Liver (tissue), 9 donors: ENCODE data around the gene DPY19L3. TPM values are rescaled to one million over a fixed set of nuclear protein-coding genes. Genes with fewer than 3 reads are reported as not detected.

ENCODE experiments used
- DNase-seq: peaks from one replicate; pipeline ENCODE4 v3.0.0-alpha.2; 2017; ENCODE audit warnings: low spot score
- H3K27ac ChIP-seq, 2 donors: one replicate each; pipeline ENCODE4 v1.7.0; 2013; ENCODE audit warnings: inconsistent platforms in 2 of 2, low read length in 2 of 2, control low read depth in 1 of 2, low read depth in 1 of 2, mild to moderate bottlenecking in 1 of 2
- H3K27me3 ChIP-seq, 4 donors: one replicate each; pipeline versions ENCODE4 v1.6.1 to v1.7.0; 2013; ENCODE audit warnings: low read length in 3 of 4, inconsistent platforms in 1 of 4, mild to moderate bottlenecking in 1 of 4, moderate library complexity in 1 of 4; ENCODE audit not compliant: control insufficient read depth in 4 of 4, insufficient read depth in 4 of 4
- H3K36me3 ChIP-seq, 4 donors: one replicate each; pipeline versions ENCODE4 v1.6.1 to v1.7.0; 2013; ENCODE audit warnings: low read length in 3 of 4, mild to moderate bottlenecking in 3 of 4, low read depth in 1 of 4, moderate library complexity in 1 of 4; ENCODE audit not compliant: control insufficient read depth in 4 of 4, insufficient read depth in 3 of 4
- H3K4me1 ChIP-seq, 4 donors: one replicate each; pipeline versions ENCODE4 v1.6.1 to v1.7.0; 2013; ENCODE audit warnings: low read length in 3 of 4, mild to moderate bottlenecking in 3 of 4, moderate library complexity in 1 of 4; ENCODE audit not compliant: control insufficient read depth in 4 of 4, insufficient read depth in 4 of 4
- H3K4me3 ChIP-seq, 3 donors: one replicate each; pipeline versions ENCODE4 v1.6.1 to v1.7.0; 2013; ENCODE audit warnings: low read length in 3 of 3, control low read depth in 1 of 3, low read depth in 1 of 3, mild to moderate bottlenecking in 1 of 3
- H3K9ac ChIP-seq, 2 donors: one replicate each; pipeline ENCODE4 v1.7.0; 2013; ENCODE audit warnings: low read length in 2 of 2, mild to moderate bottlenecking in 2 of 2, moderate library complexity in 2 of 2, control low read depth in 1 of 2, low read depth in 1 of 2
- H3K9me3 ChIP-seq, 4 donors: one replicate each; pipeline versions ENCODE4 v1.6.1 to v1.7.0; 2013; ENCODE audit warnings: low read length in 3 of 4; ENCODE audit not compliant: control insufficient read depth in 4 of 4
- EGR1 ChIP-seq, 2 donors: IDR thresholded peaks; 2 replicates each; pipeline ENCODE4 v1.6.1; 2016 to 2018; ENCODE audit warnings: antibody characterized with exemption in 2 of 2, low read depth in 2 of 2
- FOXA1 ChIP-seq: IDR thresholded peaks from 2 replicates; pipeline ENCODE4 v1.6.1; 2016; ENCODE audit warnings: antibody characterized with exemption
- FOXA2 ChIP-seq: IDR thresholded peaks from 2 replicates; pipeline ENCODE4 v1.6.1; 2016; ENCODE audit warnings: antibody characterized with exemption
- GABPA ChIP-seq, 2 donors: IDR thresholded peaks in 1 of 2; conservative IDR thresholded peaks in 1 of 2; 2 replicates each; pipeline ENCODE4 v1.6.1; 2016; ENCODE audit warnings: antibody characterized with exemption in 2 of 2, mild to moderate bottlenecking in 1 of 2, moderate library complexity in 1 of 2
- HNF4G ChIP-seq: IDR thresholded peaks from 2 replicates; pipeline ENCODE4 v1.6.1; 2016; ENCODE audit warnings: antibody characterized with exemption
- JUND ChIP-seq, 2 donors: IDR thresholded peaks; 2 replicates each; pipeline ENCODE4 v1.6.1; 2016; ENCODE audit warnings: antibody characterized with exemption in 2 of 2
- NR2F2 ChIP-seq: IDR thresholded peaks from 2 replicates; pipeline ENCODE4 v1.6.1; 2016; ENCODE audit warnings: antibody characterized with exemption
- RAD21 ChIP-seq, 2 donors: IDR thresholded peaks; 2 replicates each; pipeline ENCODE4 v1.6.1; 2016; ENCODE audit warnings: antibody characterized with exemption in 2 of 2, mild to moderate bottlenecking in 2 of 2
- RXRA ChIP-seq, 2 donors: IDR thresholded peaks; 2 replicates each; pipeline ENCODE4 v1.6.1; 2017 to 2018; ENCODE audit warnings: antibody characterized with exemption in 2 of 2, mild to moderate bottlenecking in 1 of 2
- SP1 ChIP-seq: IDR thresholded peaks from 2 replicates; pipeline ENCODE4 v1.6.1; 2018; ENCODE audit warnings: antibody characterized with exemption, mild to moderate bottlenecking
- TAF1 ChIP-seq: conservative IDR thresholded peaks from 2 replicates; pipeline ENCODE4 v1.6.1; 2016; ENCODE audit warnings: antibody characterized with exemption, mild to moderate bottlenecking
- YY1 ChIP-seq: IDR thresholded peaks from 2 replicates; pipeline ENCODE4 v1.6.1; 2016; ENCODE audit warnings: antibody characterized with exemption, mild to moderate bottlenecking
- WGBS: extraction: QIAGEN DNeasy Blood & Tissue Kit; methylation state at CpG from one replicate; pipeline ENCODE4 v1.1.7; 2013; 5-methylcytosine and 5-hydroxymethylcytosine counted together
- polyA plus RNA-seq, 2 donors: library from polyadenylated mRNA; stranded (reverse) in 1 of 2; unstranded in 1 of 2; fragments of 200-250 nt in 1 of 2; fragments of >200 nt in 1 of 2; fragmentation: Nextera tagmentation in 1 of 2; extraction: Ambion mirVana in 1 of 2; gene quantifications; one replicate each; pipeline versions ENCODE4 v1.2.1 to v1.2.3, GENCODE V29; 2013 to 2015
- total RNA-seq, 2 donors: library from RNA; depleted of rRNA; stranded (reverse); fragments of >200 nt; gene quantifications; one replicate each; pipeline ENCODE4 v1.2.3, GENCODE V29; 2014
- TF ChIP-seq, protein P1 (sequence below): IDR thresholded peaks from 2 replicates; pipeline ENCODE4 v1.6.1; 2016; ENCODE audit warnings: antibody characterized with exemption
- TF ChIP-seq, protein P2 (sequence below): IDR thresholded peaks from 2 replicates; pipeline ENCODE4 v1.6.1; 2016; ENCODE audit warnings: antibody characterized with exemption, mild to moderate bottlenecking
- TF ChIP-seq, protein P3 (sequence below): IDR thresholded peaks from 2 replicates; pipeline ENCODE4 v1.6.1; 2016; ENCODE audit warnings: antibody characterized with exemption
- TF ChIP-seq, protein P4 (sequence below): fragments of 150-350 bp; IDR thresholded peaks from 2 replicates; pipeline ENCODE4 v1.5.1; 2017; ENCODE audit warnings: improper control_type of control experiment, low read depth, low read length; ENCODE audit not compliant: missing input control
- TF ChIP-seq, protein P5 (sequence below): IDR thresholded peaks from 2 replicates; pipeline ENCODE4 v1.6.1; 2016; ENCODE audit warnings: antibody characterized with exemption
- donor health status: healthy.
- donor health status: healthy.
- donor health status: healthy.
- donor health status: healthy.
- donor health status: healthy.

The DPY19L3 gene
- total and polyA plus RNA-seq, 4 donors: 2.7 to 13.0 (median 7.4) TPM

DNA sequence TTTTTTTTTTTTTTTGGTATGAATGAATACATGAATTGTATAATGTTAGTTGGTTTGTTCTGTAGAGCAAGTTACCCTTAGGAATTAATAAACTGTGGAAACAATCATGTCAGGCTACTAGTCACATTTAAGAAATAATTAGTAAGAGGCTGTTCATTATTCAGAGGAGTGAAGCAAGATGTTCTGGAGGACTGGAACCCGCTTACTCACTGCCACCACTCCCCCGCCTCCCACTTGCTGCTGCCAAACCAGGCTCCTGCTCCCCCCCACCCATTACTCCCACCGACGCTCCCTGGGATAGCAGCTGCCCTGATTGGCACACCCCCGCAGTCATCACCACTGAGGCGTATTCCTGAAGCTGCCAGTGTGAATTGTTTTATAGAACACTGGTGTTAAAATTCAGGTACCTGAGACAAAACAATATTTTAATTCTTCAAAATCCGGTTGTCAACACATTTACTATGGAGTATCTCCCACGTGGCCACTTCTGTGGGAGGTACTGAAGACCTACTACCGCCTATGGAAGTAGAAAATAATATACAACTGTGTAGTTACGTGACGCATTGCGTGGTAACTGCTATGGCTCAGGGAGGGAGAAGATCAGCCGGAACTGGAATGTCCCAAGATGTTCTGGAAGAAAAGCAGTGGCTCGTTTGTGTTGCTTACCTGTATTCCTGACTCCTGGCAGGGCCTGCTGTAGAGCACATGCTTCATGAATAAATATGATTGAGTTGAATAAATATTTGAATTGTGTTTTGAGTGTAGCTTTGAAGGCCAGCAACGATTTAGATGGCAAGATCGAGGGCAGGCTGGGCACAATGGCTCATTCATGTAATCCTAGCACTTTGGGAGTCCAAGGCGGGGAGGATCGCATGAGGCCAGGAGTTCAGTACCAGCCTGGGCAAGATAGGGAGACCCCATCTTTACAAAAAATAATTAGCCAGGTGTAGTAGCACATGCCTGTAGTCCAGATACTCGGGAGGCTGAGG is 1.7 kb downstream of the DPY19L3 start:
- Histone ChIP-seq H3K4me3 (no peak overlapping the region), H3K27ac (no peak overlapping the region), H3K36me3 (peaks cover 3 to 19% (median 8%) of the 10 kb centered on the region in 4 donors), H3K9ac (no peak overlapping the region), H3K4me1 (peaks cover 0 to 20% (median 2%) of the 10 kb centered on the region in 4 donors), H3K27me3 (no peaks in the 10 kb centered on the region), H3K9me3 (no peaks in the 10 kb centered on the region)
- 85% methylated on average over 19 of the region's 19 CpGs for WGBS
- TF ChIP-seq, protein P1, sequence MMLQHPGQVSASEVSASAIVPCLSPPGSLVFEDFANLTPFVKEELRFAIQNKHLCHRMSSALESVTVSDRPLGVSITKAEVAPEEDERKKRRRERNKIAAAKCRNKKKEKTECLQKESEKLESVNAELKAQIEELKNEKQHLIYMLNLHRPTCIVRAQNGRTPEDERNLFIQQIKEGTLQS: no peak
- TF ChIP-seq NR2F2: no peak
- no peak for TF ChIP-seq EGR1 (IDR thresholded peaks at IDR 0.05; ENCODE audit: low read depth in 2 of 2)
- TF ChIP-seq SP1: no peak
- TF ChIP-seq, protein P2, sequence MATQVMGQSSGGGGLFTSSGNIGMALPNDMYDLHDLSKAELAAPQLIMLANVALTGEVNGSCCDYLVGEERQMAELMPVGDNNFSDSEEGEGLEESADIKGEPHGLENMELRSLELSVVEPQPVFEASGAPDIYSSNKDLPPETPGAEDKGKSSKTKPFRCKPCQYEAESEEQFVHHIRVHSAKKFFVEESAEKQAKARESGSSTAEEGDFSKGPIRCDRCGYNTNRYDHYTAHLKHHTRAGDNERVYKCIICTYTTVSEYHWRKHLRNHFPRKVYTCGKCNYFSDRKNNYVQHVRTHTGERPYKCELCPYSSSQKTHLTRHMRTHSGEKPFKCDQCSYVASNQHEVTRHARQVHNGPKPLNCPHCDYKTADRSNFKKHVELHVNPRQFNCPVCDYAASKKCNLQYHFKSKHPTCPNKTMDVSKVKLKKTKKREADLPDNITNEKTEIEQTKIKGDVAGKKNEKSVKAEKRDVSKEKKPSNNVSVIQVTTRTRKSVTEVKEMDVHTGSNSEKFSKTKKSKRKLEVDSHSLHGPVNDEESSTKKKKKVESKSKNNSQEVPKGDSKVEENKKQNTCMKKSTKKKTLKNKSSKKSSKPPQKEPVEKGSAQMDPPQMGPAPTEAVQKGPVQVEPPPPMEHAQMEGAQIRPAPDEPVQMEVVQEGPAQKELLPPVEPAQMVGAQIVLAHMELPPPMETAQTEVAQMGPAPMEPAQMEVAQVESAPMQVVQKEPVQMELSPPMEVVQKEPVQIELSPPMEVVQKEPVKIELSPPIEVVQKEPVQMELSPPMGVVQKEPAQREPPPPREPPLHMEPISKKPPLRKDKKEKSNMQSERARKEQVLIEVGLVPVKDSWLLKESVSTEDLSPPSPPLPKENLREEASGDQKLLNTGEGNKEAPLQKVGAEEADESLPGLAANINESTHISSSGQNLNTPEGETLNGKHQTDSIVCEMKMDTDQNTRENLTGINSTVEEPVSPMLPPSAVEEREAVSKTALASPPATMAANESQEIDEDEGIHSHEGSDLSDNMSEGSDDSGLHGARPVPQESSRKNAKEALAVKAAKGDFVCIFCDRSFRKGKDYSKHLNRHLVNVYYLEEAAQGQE: no peak
- no peak for TF ChIP-seq FOXA1
- no peak for TF ChIP-seq YY1
- TF ChIP-seq TAF1: no peak
- DNase-seq: no peak

DNA sequence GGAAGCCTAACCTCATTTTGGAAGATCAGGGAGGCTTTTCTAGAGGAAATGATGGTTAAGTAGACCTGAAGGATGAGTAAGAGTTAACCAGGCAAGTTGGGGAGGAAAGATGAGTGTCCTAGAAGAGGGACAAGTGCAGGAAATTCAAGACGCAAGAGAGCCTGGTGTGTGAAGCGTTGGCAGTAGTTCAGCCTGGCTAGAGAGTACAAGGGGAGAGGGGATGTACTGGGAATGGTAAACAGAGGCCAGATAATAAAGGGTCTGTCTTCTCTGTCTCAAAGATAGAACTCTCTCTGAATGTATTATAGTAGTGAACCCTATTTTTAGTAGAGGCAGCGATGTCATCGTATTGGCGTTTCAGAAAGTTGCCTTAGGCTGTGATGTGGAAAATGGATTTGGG is 9.7 kb downstream of the DPY19L3 start:
- 92% methylated on average over 5 of the region's 5 CpGs for whole genome bisulfite sequencing
- H3K27ac ChIP-seq: no peak overlapping the region
- H3K9me3 ChIP-seq: no peaks in the 10 kb centered on the region
- no peak for TF ChIP-seq YY1
- no peak for TF ChIP-seq SP1
- no peak for TF ChIP-seq EGR1 (IDR thresholded peaks at IDR 0.05; ENCODE audit: low read depth in 2 of 2)
- TF ChIP-seq, protein P2: no peak
- TF ChIP-seq NR2F2: no peak
- TF ChIP-seq TAF1: no peak
- TF ChIP-seq JUND (IDR thresholded peaks at IDR 0.05): no peak
- TF ChIP-seq RAD21 (IDR thresholded peaks at IDR 0.05): no peak
- TF ChIP-seq HNF4G: no peak
- TF ChIP-seq, protein P3, sequence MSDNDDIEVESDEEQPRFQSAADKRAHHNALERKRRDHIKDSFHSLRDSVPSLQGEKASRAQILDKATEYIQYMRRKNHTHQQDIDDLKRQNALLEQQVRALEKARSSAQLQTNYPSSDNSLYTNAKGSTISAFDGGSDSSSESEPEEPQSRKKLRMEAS: no peak
- TF ChIP-seq FOXA2: no peak
- TF ChIP-seq RXRA (IDR thresholded peaks at IDR 0.05): no peak
- TF ChIP-seq, protein P4, sequence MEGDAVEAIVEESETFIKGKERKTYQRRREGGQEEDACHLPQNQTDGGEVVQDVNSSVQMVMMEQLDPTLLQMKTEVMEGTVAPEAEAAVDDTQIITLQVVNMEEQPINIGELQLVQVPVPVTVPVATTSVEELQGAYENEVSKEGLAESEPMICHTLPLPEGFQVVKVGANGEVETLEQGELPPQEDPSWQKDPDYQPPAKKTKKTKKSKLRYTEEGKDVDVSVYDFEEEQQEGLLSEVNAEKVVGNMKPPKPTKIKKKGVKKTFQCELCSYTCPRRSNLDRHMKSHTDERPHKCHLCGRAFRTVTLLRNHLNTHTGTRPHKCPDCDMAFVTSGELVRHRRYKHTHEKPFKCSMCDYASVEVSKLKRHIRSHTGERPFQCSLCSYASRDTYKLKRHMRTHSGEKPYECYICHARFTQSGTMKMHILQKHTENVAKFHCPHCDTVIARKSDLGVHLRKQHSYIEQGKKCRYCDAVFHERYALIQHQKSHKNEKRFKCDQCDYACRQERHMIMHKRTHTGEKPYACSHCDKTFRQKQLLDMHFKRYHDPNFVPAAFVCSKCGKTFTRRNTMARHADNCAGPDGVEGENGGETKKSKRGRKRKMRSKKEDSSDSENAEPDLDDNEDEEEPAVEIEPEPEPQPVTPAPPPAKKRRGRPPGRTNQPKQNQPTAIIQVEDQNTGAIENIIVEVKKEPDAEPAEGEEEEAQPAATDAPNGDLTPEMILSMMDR: no peak
- TF ChIP-seq GABPA (IDR thresholded peaks at IDR 0.05 in 1 of 2, conservative IDR thresholded peaks at IDR 0.05 in 1 of 2): no peak
- TF ChIP-seq, protein P1: no peak
- TF ChIP-seq FOXA1: no peak
- TF ChIP-seq, protein P5, sequence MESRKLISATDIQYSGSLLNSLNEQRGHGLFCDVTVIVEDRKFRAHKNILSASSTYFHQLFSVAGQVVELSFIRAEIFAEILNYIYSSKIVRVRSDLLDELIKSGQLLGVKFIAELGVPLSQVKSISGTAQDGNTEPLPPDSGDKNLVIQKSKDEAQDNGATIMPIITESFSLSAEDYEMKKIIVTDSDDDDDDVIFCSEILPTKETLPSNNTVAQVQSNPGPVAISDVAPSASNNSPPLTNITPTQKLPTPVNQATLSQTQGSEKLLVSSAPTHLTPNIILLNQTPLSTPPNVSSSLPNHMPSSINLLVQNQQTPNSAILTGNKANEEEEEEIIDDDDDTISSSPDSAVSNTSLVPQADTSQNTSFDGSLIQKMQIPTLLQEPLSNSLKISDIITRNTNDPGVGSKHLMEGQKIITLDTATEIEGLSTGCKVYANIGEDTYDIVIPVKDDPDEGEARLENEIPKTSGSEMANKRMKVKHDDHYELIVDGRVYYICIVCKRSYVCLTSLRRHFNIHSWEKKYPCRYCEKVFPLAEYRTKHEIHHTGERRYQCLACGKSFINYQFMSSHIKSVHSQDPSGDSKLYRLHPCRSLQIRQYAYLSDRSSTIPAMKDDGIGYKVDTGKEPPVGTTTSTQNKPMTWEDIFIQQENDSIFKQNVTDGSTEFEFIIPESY: no peak
- H3K4me3 ChIP-seq: no peak overlapping the region
- H3K27me3 ChIP-seq: no peaks in the 10 kb centered on the region
- H3K4me1 ChIP-seq: no peaks in the 10 kb centered on the region
- no peak overlapping the region for H3K9ac ChIP-seq
- DNase-seq: no peak
- peaks cover 1 to 19% (median 5%) of the 10 kb centered on the region in 4 donors for H3K36me3 ChIP-seq
